GM23248 (cell line): ENCODE measurements around the gene ZBTB46. TPM values are rescaled to one million over a fixed set of nuclear protein-coding genes. Genes with fewer than 3 reads are reported as not detected.

Source experiments
- DNase-seq: peaks from one replicate; pipeline ENCODE4 v3.0.0-alpha.2; 2015
- H2AFZ ChIP-seq: fragments of 200-600 bp; sonication (generic); 2 replicates; pipeline ENCODE4 v1.6.1; 2016; ENCODE audit warnings: antibody characterized with exemption
- H3F3A ChIP-seq: fragments of 200-600 bp; sonication (generic); 2 replicates; pipeline ENCODE4 v1.6.1; 2016; ENCODE audit warnings: mild to moderate bottlenecking, antibody characterized with exemption, mixed run types; ENCODE audit not compliant: insufficient read depth
- H3K27ac ChIP-seq: fragments of 200-600 bp; sonication (generic); 2 replicates; pipeline ENCODE4 v1.5.1; 2016; ENCODE audit warnings: mild to moderate bottlenecking
- H3K27me3 ChIP-seq: fragments of 200-600 bp; sonication (generic); replicated peaks from 2 replicates; pipeline ENCODE4 v1.6.1; 2016; ENCODE audit warnings: mild to moderate bottlenecking; ENCODE audit not compliant: insufficient read depth
- H3K36me3 ChIP-seq: fragments of 200-600 bp; sonication (generic); 2 replicates; pipeline ENCODE4 v1.6.1; 2016; ENCODE audit warnings: low read depth, mild to moderate bottlenecking
- H3K4me1 ChIP-seq: fragments of 200-600 bp; sonication (generic); 2 replicates; pipeline ENCODE4 v1.6.1; 2016; ENCODE audit warnings: mild to moderate bottlenecking; ENCODE audit not compliant: insufficient read depth
- H3K4me2 ChIP-seq: fragments of 200-600 bp; sonication (generic); one replicate; pipeline ENCODE4 v1.6.1; 2016; ENCODE audit warnings: mild to moderate bottlenecking; ENCODE audit not compliant: unreplicated experiment
- H3K4me3 ChIP-seq: fragments of 200-600 bp; sonication (generic); 2 replicates; pipeline ENCODE4 v1.5.1; 2016; ENCODE audit warnings: mild to moderate bottlenecking
- H3K79me2 ChIP-seq: fragments of 200-600 bp; sonication (generic); 2 replicates; pipeline ENCODE4 v1.6.1; 2016; ENCODE audit warnings: mild to moderate bottlenecking; ENCODE audit not compliant: insufficient read depth
- H3K9ac ChIP-seq: fragments of 200-600 bp; sonication (generic); 2 replicates; pipeline ENCODE4 v1.6.1; 2016; ENCODE audit warnings: mild to moderate bottlenecking
- H3K9me2 ChIP-seq: fragments of 200-600 bp; sonication (generic); 2 replicates; pipeline ENCODE4 v1.6.1; 2016; ENCODE audit warnings: mixed run types, mild to moderate bottlenecking, moderate library complexity; ENCODE audit not compliant: insufficient read depth
- H3K9me3 ChIP-seq: fragments of 200-600 bp; sonication (generic); one replicate; pipeline ENCODE4 v1.6.1; 2017; ENCODE audit warnings: low read depth
- H4K20me1 ChIP-seq: fragments of 200-600 bp; sonication (generic); 2 replicates; pipeline ENCODE4 v1.6.0; 2016; ENCODE audit not compliant: insufficient read depth
- EZH2 ChIP-seq: fragments of 200-600 bp; sonication (generic); IDR thresholded peaks from 2 replicates; pipeline ENCODE4 v1.6.1; 2018; ENCODE audit warnings: antibody characterized with exemption, mild to moderate bottlenecking; ENCODE audit not compliant: insufficient read depth, poor library complexity, severe bottlenecking
- EZH2phosphoT487 ChIP-seq: fragments of 200-600 bp; sonication (generic); IDR thresholded peaks from 2 replicates; pipeline ENCODE4 v1.6.1; 2018; ENCODE audit warnings: antibody characterized with exemption, moderate library complexity, mild to moderate bottlenecking, low read depth; ENCODE audit not compliant: insufficient read depth
- WGBS, 2 experiments: methylation state at CpG; one replicate each; pipeline ENCODE4 v1.1.6; 2015 to 2017; ENCODE audit warnings: low lambda C conversion rate in 2 of 2, low coverage in 1 of 2; ENCODE audit errors: missing lambda C conversion rate in 2 of 2; 5-methylcytosine and 5-hydroxymethylcytosine counted together
- in situ Hi-C: fragments of 300-500 bp; cut with MboI; formaldehyde crosslinking; loops from 2 replicates; pipeline ENCODE4 v1.15.0; 2020
- polyA plus RNA-seq: library from polyadenylated mRNA; unstranded; fragments of >200 nt; fragmentation: Nextera tagmentation; extraction: Ambion mirVana; gene quantifications from 2 replicates; pipeline ENCODE4 v1.2.1, GENCODE V29; 2016
- total RNA-seq: library from RNA; depleted of rRNA; stranded (reverse); fragments of >200 nt; shearing (Covaris generic); gene quantifications from 2 replicates; pipeline ENCODE4 v1.2.3, GENCODE V29; 2014

The ZBTB46 gene
- total and polyA plus RNA-seq, 2 experiments from 2014 or later, result 0.33 to 1.9 TPM

DNA sequence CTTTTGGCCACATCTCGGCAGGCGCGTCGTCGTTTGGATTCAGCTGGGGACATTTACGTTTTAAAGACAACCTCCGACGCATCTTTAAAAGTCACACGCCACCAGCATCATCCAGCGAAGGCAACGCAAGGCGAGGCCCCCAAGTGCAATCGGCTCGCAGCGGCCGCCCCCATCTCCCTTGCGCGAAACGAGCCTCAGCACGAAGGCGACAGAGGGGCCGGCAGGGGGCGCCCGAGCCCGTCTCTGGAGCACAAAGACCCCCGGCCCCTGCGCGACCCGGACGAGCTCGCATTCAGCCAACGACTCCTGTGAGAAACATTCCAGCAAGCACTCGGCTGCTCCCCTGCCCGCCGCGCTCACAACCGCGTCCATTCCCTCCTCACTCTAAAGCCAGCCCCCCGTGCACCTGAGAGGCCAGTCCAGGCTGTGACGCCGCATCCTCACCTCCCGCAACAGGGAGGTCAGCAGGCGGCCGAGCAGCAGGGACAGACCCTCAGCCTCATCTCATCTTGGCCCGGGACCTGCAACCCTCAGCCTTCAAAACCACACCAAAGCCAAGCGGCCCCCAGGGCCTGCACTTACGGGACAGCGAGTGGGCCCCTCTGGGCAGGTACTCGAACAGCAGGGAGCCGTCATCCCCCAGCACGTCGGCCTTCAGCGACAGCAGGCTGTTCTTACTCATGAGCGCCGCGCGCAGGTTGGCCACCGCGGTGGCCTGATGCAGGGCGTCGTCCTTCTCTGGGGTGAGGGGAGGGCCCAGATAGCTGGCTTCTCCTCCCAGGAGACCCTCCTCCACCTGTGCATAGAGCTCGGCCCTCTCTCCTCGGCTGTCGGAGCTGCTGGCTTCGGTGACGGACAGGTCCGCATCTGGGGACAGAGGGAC, 55.7 kb downstream of the ZBTB46 start:
- H3K9me3 ChIP-seq, result no peaks in the 10 kb centered on the region
- H3K36me3 ChIP-seq, result no peaks in the 10 kb centered on the region
- H4K20me1 ChIP-seq, result no peaks in the 10 kb centered on the region
- no peaks in the 10 kb centered on the region for H3K79me2 ChIP-seq
- peak overlapping the region; percentile 59 for H3K4me3 ChIP-seq
- no peak overlapping the region for H3K27ac ChIP-seq
- TF ChIP-seq EZH2phosphoT487 (no peak), EZH2 (no peak)
- peak overlapping the region; percentile 23; the same call in 1 of the 2 replicates for H3K9ac ChIP-seq
- no peaks in the 10 kb centered on the region for H3K27me3 ChIP-seq
- no peaks in the 10 kb centered on the region for H3K9me2 ChIP-seq
- no peaks in the 10 kb centered on the region for H3K4me1 ChIP-seq
- peak overlapping the region; percentile 69 for H2AFZ ChIP-seq
- in situ Hi-C loops, result no loop called here
- peak overlapping the region; percentile 38 for H3K4me2 ChIP-seq
- no peaks in the 10 kb centered on the region for H3F3A ChIP-seq
- peak; percentile 62 for DNase-seq
- 28 to 30% methylated on average over 66 to 67 of the region's 67 CpGs for WGBS, 2 experiments

DNA sequence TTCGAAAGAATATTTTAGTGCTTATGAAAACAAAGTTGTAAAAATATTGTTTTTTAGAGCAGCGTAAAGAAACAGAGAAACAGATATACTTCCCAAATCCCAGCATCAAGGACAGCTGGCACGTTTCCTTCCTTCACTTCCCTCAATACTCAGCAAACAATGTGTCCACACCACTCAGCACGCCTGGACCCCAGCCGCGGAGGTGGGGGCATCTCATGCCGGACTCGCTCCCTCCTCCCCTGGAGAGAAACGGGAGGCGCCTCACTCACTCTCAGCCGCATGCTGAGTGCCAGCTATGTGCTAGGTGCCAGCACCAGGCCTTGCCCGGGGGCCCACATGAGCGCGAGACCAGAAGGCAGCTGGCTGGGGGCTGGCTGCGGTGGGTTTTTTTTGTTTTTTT, 56.8 kb downstream of the ZBTB46 start:
- no peak overlapping the region for H3K9ac ChIP-seq
- H3K4me2 ChIP-seq, result no peak overlapping the region
- no peaks in the 10 kb centered on the region for H3K9me3 ChIP-seq
- no peak overlapping the region for H3K27ac ChIP-seq
- no peaks in the 10 kb centered on the region for H4K20me1 ChIP-seq
- no peaks in the 10 kb centered on the region for H3K27me3 ChIP-seq
- H3F3A ChIP-seq, result no peaks in the 10 kb centered on the region
- H3K9me2 ChIP-seq, result no peaks in the 10 kb centered on the region
- DNase-seq, result no peak
- no peaks in the 10 kb centered on the region for H3K79me2 ChIP-seq
- H2AFZ ChIP-seq, result no peak overlapping the region
- H3K4me3 ChIP-seq, result no peak overlapping the region
- H3K4me1 ChIP-seq, result no peaks in the 10 kb centered on the region
- no peaks in the 10 kb centered on the region for H3K36me3 ChIP-seq
- in situ Hi-C loops, result no loop called here
- TF ChIP-seq EZH2, result no peak
- TF ChIP-seq EZH2phosphoT487, result no peak
- 86% methylated on average over 14 to 15 of the region's 15 CpGs for WGBS, 2 experiments

DNA sequence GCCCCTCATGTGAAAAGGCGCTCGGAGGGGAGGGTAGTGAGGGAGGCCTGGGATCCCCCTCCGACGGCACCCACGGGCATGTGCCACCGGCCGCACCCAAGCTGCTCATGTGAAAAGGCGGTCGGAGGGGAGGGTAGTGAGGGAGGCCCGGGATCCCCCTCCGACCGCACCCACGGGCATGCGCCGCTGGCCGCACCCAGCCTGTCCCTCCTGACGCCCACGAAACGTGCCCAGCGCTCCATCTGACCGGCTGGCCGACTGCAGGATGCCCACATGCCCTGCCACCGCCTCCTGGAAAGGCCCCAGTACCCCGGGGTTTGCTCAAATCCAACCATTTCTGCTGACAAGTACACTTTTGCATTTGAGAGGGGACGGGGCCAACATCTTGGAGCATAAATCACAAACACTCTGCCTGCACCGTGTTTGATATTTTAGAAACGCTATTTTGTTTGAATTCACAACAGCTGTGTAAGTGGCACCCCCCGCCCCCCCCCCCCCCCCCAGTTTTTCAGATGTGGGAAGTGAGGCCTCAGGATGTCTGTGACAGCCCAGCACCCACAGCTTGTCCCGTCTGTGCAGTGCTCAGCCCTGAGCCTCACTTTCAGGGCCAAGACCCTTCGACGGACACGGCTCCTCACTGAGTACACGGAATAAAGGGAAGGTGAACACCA, 57.4 kb downstream of the ZBTB46 start:
- no peak overlapping the region for H3K27ac ChIP-seq
- WGBS, 2 experiments, result 86 to 88% methylated on average over 18 to 33 of the region's 33 CpGs
- H3K79me2 ChIP-seq, result no peaks in the 10 kb centered on the region
- H3K4me1 ChIP-seq, result no peaks in the 10 kb centered on the region
- H3K36me3 ChIP-seq, result no peaks in the 10 kb centered on the region
- H3K4me2 ChIP-seq, result no peak overlapping the region
- H3K27me3 ChIP-seq, result no peaks in the 10 kb centered on the region
- TF ChIP-seq EZH2 (no peak), EZH2phosphoT487 (no peak)
- no peak overlapping the region for H3K4me3 ChIP-seq
- DNase-seq, result no peak
- no peaks in the 10 kb centered on the region for H3K9me2 ChIP-seq
- no peak overlapping the region for H3K9ac ChIP-seq
- no peaks in the 10 kb centered on the region for H3K9me3 ChIP-seq
- no peak overlapping the region for H2AFZ ChIP-seq
- H4K20me1 ChIP-seq, result no peaks in the 10 kb centered on the region
- in situ Hi-C loops, result no loop called here
- no peaks in the 10 kb centered on the region for H3F3A ChIP-seq

DNA sequence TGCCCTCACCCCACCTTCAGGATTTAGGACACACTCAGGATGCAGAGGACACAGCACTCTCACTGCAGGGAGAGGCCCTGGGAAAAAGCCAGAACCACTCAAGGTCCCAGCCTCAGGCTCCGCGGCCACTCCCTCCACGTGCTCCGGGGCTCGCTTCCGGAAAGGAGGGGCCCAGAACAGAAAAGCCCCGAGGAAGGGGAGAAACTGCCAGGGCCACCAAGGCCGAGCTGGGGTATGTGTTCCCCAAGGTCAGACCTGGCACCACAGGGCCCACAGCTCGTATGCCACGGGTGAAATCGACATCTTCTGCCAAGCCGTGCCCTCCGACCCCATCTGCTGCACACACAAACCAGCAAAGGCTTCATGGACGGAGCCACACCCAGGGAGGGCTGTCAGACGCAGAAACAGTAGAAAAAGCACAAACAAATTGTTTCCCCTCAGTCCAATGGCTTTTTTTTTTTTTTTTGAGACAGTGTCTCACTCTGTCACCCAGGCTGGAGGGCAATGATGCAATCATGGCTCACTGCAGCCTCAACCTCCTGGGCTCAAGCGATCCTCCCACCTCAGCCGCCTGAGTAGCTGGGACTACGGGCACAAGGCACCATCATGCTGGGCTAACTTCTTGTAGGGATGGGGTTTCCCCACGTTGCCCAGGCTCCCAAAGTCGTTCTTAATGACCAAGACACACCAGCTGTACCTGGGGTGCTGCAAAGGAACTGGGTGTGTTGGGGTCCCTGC, 58.1 kb downstream of the ZBTB46 start:
- no peaks in the 10 kb centered on the region for H3K9me3 ChIP-seq
- 47 to 54% methylated on average over 20 of the region's 20 CpGs for WGBS, 2 experiments
- H3K27me3 ChIP-seq, result no peaks in the 10 kb centered on the region
- TF ChIP-seq EZH2phosphoT487, result no peak
- no peak for TF ChIP-seq EZH2
- peak; percentile 26 for DNase-seq
- H4K20me1 ChIP-seq, result no peaks in the 10 kb centered on the region
- no peak overlapping the region for H3K9ac ChIP-seq
- no peak overlapping the region for H2AFZ ChIP-seq
- H3K9me2 ChIP-seq, result no peaks in the 10 kb centered on the region
- H3F3A ChIP-seq, result no peaks in the 10 kb centered on the region
- H3K4me2 ChIP-seq, result no peak overlapping the region
- H3K36me3 ChIP-seq, result no peaks in the 10 kb centered on the region
- H3K79me2 ChIP-seq, result no peaks in the 10 kb centered on the region
- H3K27ac ChIP-seq, result no peak overlapping the region
- no peaks in the 10 kb centered on the region for H3K4me1 ChIP-seq
- no peak overlapping the region for H3K4me3 ChIP-seq
- in situ Hi-C loops, result no loop called here
